K562 (cell line): ENCODE results near the gene PAAF1. TPM values are rescaled to one million over a fixed set of nuclear protein-coding genes. Genes with fewer than 3 reads are reported as not detected.

ENCODE experiments used
- ATAC-seq: fragments of 200-7000 bp; cut with Tn5 transposase; 3 replicates; pipeline ENCODE4 v1.9.1; 2020; ENCODE audit warnings: moderate library complexity
- Bru-seq: library from RNA; stranded (reverse); fragments of 400-500 nt; gene quantifications from one replicate; lab custom pipeline; 2021; lab: Mats Ljungman, UMichigan
- BruChase-seq, 2 experiments: library from RNA; stranded (reverse); fragments of 400-500 nt; gene quantifications; one replicate each; lab custom pipeline; 2021; lab: Mats Ljungman, UMichigan
- BruUV-seq: library from RNA; stranded (reverse); fragments of 400-500 nt; replicated peaks from 2 replicates; lab custom pipeline; 2021; lab: Mats Ljungman, UMichigan
- CTCF ChIA-PET: fragments of 300-600 bp; formaldehyde crosslinking; extraction: SDS; loops from one replicate; lab custom pipeline; 2021; ENCODE audit warnings: low intra/inter-chr PET ratio; lab: Yijun Ruan, JAX
- POLR2A ChIA-PET: fragments of 300-600, 350-650 bp; sonication (Branson Sonifier 250); formaldehyde crosslinking; extraction: SDS; loops from one replicate; lab custom pipeline; 2021; ENCODE audit warnings: antibody characterized with exemption, inconsistent platforms; lab: Yijun Ruan, JAX
- DNase-seq, 4 experiments: peaks; one replicate each; pipeline versions ENCODE4 v3.0.0 to v3.0.0-alpha.2; 2011 to 2018; ENCODE audit warnings: low spot score in 3 of 4, mixed read lengths in 3 of 4; ENCODE audit errors: extremely low read depth in 1 of 4
- FAIRE-seq: peaks from 2 replicates; lab custom pipeline; 2011; peaks lifted over from hg19 to GRCh38; lab: Jason Lieb, UNC
- H2AFZ ChIP-seq: 2 replicates; pipeline ENCODE4 v1.6.0; 2011; ENCODE audit warnings: low read depth, low read length, control low read depth, inconsistent platforms
- H3K27ac ChIP-seq: fragments of 200-600 bp; 3 replicates; pipeline ENCODE4 v1.8.0; 2011; ENCODE audit warnings: low read depth, mild to moderate bottlenecking, control low read depth, inconsistent platforms, low read length, moderate library complexity, mixed read lengths; ENCODE audit errors: extremely low read depth
- H3K27me3 ChIP-seq, 2 experiments: fragments of 300-600 bp in 1 of 2; 2 replicates in 1 of 2; 3 replicates in 1 of 2; pipeline versions ENCODE4 v1.6.0 to v1.8.0; 2011; ENCODE audit warnings: inconsistent platforms in 2 of 2, low read length in 2 of 2, mild to moderate bottlenecking in 1 of 2, mixed read lengths in 1 of 2, moderate library complexity in 1 of 2; ENCODE audit not compliant: control insufficient read depth in 2 of 2, insufficient read depth in 2 of 2
- H3K36me3 ChIP-seq: fragments of 300-600 bp; 3 replicates; pipeline ENCODE4 v1.8.0; 2011; ENCODE audit warnings: mild to moderate bottlenecking, low read length, inconsistent platforms; ENCODE audit not compliant: control insufficient read depth, insufficient read depth
- H3K4me1 ChIP-seq, 2 experiments: fragments of 200-600 bp in 1 of 2; replicated peaks in 1 of 2; 2 replicates in 1 of 2; 3 replicates in 1 of 2; pipeline versions ENCODE4 v1.5.1 to v1.8.0; 2011; ENCODE audit warnings: inconsistent platforms in 2 of 2, low read length in 2 of 2, mild to moderate bottlenecking in 1 of 2, mixed read lengths in 1 of 2, moderate library complexity in 1 of 2; ENCODE audit not compliant: control insufficient read depth in 2 of 2, insufficient read depth in 2 of 2
- H3K4me2 ChIP-seq: 2 replicates; pipeline ENCODE4 v1.6.1; 2011; ENCODE audit warnings: low read length, control low read depth, inconsistent platforms, mixed read lengths; ENCODE audit not compliant: insufficient read depth
- H3K4me3 ChIP-seq: fragments of 200-600 bp; sonication (generic), shearing (Covaris generic); 2 replicates; pipeline ENCODE4 v1.5.1; 2016; ENCODE audit warnings: control low read depth, inconsistent platforms
- H3K79me2 ChIP-seq: fragments of 200-600 bp; 3 replicates; pipeline ENCODE4 v1.8.0; 2011; ENCODE audit warnings: low read length, inconsistent platforms; ENCODE audit not compliant: control insufficient read depth, insufficient read depth
- H3K9ac ChIP-seq, 2 experiments: 2 replicates each; pipeline versions ENCODE4 v1.6.0 to v1.6.1; 2011; ENCODE audit warnings: low read depth in 2 of 2, low read length in 2 of 2, control low read depth in 1 of 2, inconsistent platforms in 1 of 2, mild to moderate bottlenecking in 1 of 2, mixed read lengths in 1 of 2; ENCODE audit not compliant: insufficient read depth in 1 of 2
- H3K9me1 ChIP-seq: one replicate; pipeline ENCODE4 v1.6.0; 2011; ENCODE audit warnings: inconsistent platforms, mild to moderate bottlenecking, low read length, moderate library complexity; ENCODE audit not compliant: control insufficient read depth, insufficient read depth
- H3K9me3 ChIP-seq: replicated peaks from 2 replicates; pipeline ENCODE4 v1.5.1; 2011; ENCODE audit warnings: low read depth, low read length, inconsistent platforms; ENCODE audit not compliant: control insufficient read depth, insufficient read depth
- H4K20me1 ChIP-seq: replicated peaks from 2 replicates; pipeline ENCODE4 v1.6.1; 2011; ENCODE audit warnings: low read length, inconsistent platforms, mixed read lengths; ENCODE audit not compliant: control insufficient read depth, insufficient read depth
- DACH1 ChIP-seq: fragments of 450-650 bp; IDR thresholded peaks from 2 replicates; pipeline ENCODE4 v1.6.1; 2018; ENCODE audit not compliant: partially characterized antibody
- HSF4 ChIP-seq: fragments of 250-450 bp; sonication (Bioruptor Pico); IDR thresholded peaks from 2 replicates; pipeline ENCODE4 v2.1.2; 2022; ENCODE audit warnings: mild to moderate bottlenecking, moderate library complexity, borderline replicate concordance
- NFIX ChIP-seq: fragments of 250-450 bp; sonication (Bioruptor Pico); IDR thresholded peaks from 2 replicates; pipeline ENCODE4 v1.4.0; 2020; ENCODE audit warnings: low read depth, mild to moderate bottlenecking, moderate library complexity
- ZFP1 ChIP-seq: fragments of 450-650 bp; formaldehyde crosslinking; IDR thresholded peaks from 2 replicates; pipeline ENCODE4 v1.4.0; 2020; ENCODE audit warnings: mild to moderate bottlenecking, mixed read lengths
- ZNF699 ChIP-seq: fragments of 250-450 bp; sonication (Bioruptor Pico); IDR thresholded peaks from 2 replicates; pipeline ENCODE4 v1.8.0; 2021; ENCODE audit warnings: mild to moderate bottlenecking, moderate library complexity; ENCODE audit not compliant: insufficient replicate concordance
- WGBS: fragments of 100-300 bp; shearing (Covaris generic); methylation state at CpG from one replicate; pipeline ENCODE4 v1.1.6; 2016; ENCODE audit warnings: low coverage, mixed read lengths; ENCODE audit not compliant: insufficient coverage; ENCODE audit errors: missing lambda C conversion rate; 5-methylcytosine and 5-hydroxymethylcytosine counted together
- in situ Hi-C: fragments of 300-500 bp; cut with MboI; formaldehyde crosslinking; loops from 4 replicates; pipeline ENCODE4 v1.15.0; 2018; ENCODE audit warnings: inconsistent platforms, mixed read lengths
- intact Hi-C: fragments of 100-400 bp; cut with micrococcal nuclease; formaldehyde crosslinking; loops from 2 replicates; pipeline ENCODE4 v1.14.2; 2022
- long read RNA-seq, 3 experiments: library from polyadenylated mRNA in 2 of 3; library from RNA in 1 of 3; unstranded in 2 of 3; stranded (forward) in 1 of 3; transcript quantifications; one replicate each; pipeline ENCODE4 v2.0.0, GENCODE V29; 2019 to 2022
- polyA minus RNA-seq, 3 experiments: library from RNA; depleted of rRNA, polyadenylated mRNA; stranded (reverse); fragments of >200 nt; gene quantifications; 2 replicates each; pipeline ENCODE4 v1.2.3, GENCODE V29; 2011
- polyA plus RNA-seq, 8 experiments: library from polyadenylated mRNA; depleted of rRNA in 4 of 8; stranded (reverse) in 5 of 8; unstranded in 3 of 8; fragments of >200 nt; fragmentation: Nextera tagmentation in 2 of 8; fragmentation: Illumina TruSeq in 1 of 8; extraction: Ambion mirVana in 2 of 8; extraction: Trizol in 1 of 8; gene quantifications; 2 replicates each; pipeline versions ENCODE4 v1.2.1 to v1.2.3, GENCODE V29; 2011 to 2014; ENCODE audit warnings: inconsistent platforms in 1 of 8, missing spikeins in 1 of 8
- total RNA-seq, 7 experiments: library from RNA; depleted of rRNA in 6 of 7; stranded (reverse); fragments of >200 nt in 6 of 7; fragmentation: Illumina TruSeq in 2 of 7; extraction: Trizol in 2 of 7; gene quantifications; 2 replicates each; pipeline versions ENCODE4 v1.2.1 to v1.2.3, GENCODE V29; 2011 to 2021; ENCODE audit warnings: low replicate concordance in 1 of 7
- TF ChIP-seq, protein P1 (sequence below): fragments of 450-650 bp; IDR thresholded peaks from 2 replicates; pipeline ENCODE4 v1.6.1; 2017; ENCODE audit warnings: mild to moderate bottlenecking, moderate library complexity
- TF ChIP-seq, protein P2 (sequence below), 2 experiments: IDR thresholded peaks in 1 of 2; conservative IDR thresholded peaks in 1 of 2; 2 replicates each; pipeline ENCODE4 v1.6.1; 2016; ENCODE audit warnings: low read depth in 2 of 2, mild to moderate bottlenecking in 1 of 2, missing compliant biosample characterization in 1 of 2, missing genetic modification characterization in 1 of 2, moderate library complexity in 1 of 2

Gene PAAF1, protein sequence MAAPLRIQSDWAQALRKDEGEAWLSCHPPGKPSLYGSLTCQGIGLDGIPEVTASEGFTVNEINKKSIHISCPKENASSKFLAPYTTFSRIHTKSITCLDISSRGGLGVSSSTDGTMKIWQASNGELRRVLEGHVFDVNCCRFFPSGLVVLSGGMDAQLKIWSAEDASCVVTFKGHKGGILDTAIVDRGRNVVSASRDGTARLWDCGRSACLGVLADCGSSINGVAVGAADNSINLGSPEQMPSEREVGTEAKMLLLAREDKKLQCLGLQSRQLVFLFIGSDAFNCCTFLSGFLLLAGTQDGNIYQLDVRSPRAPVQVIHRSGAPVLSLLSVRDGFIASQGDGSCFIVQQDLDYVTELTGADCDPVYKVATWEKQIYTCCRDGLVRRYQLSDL
- 43.5 and 61.5 TPM in 2 replicates for total RNA-seq (2011; cell fraction: chromatin; rRNA removed; ENCODE audit: low replicate concordance)
- total RNA-seq (2011; cell fraction: nucleolus; rRNA removed): 24.2 and 25.5 TPM in 2 replicates
- total RNA-seq (2011; cell fraction: nucleoplasm; rRNA removed): 48.0 and 66.3 TPM in 2 replicates
- total RNA-seq (2014; rRNA removed): 13.5 and 15.8 TPM in 2 replicates
- 17.8 and 20.7 TPM in 2 replicates for total RNA-seq (2014; rRNA removed; fragmentation: Illumina TruSeq; extraction: Trizol)
- total RNA-seq (2015; rRNA removed; fragmentation: Illumina TruSeq; extraction: Trizol): 16.3 and 17.3 TPM in 2 replicates
- total RNA-seq (2021): 23.9 and 29.7 TPM in 2 replicates
- polyA plus RNA-seq (2011; rRNA removed): 23.3 and 27.9 TPM in 2 replicates
- polyA plus RNA-seq (2011; cell fraction: cytosol; rRNA removed): 18.3 and 24.7 TPM in 2 replicates
- polyA plus RNA-seq (2011; cell fraction: nucleus; rRNA removed): 20.5 and 26.2 TPM in 2 replicates
- 25.3 and 29.5 TPM in 2 replicates for polyA plus RNA-seq (2012)
- 38.0 and 38.5 TPM in 2 replicates for polyA plus RNA-seq (2014; fragmentation: Illumina TruSeq; extraction: Trizol)
- 10 to 100 TPM; 69.2 to 78.6 TPM for polyA plus RNA-seq (2014; fragmentation: Nextera tagmentation; extraction: Ambion mirVana)
- 20.3 and 20.4 TPM in 2 replicates for polyA plus RNA-seq (2014; rRNA removed)
- polyA minus RNA-seq (2011; rRNA and poly(A)+ RNA removed): 35.6 and 38.4 TPM in 2 replicates
- polyA minus RNA-seq (2011; cell fraction: cytosol; rRNA and poly(A)+ RNA removed): 8.0 and 11.9 TPM in 2 replicates
- polyA minus RNA-seq (2011; cell fraction: nucleus; rRNA and poly(A)+ RNA removed): 9.8 and 16.3 TPM in 2 replicates
- Bru-seq, nascent RNA: percentile 68 among the genes with signal in this experiment
- percentile 66 among the genes with signal in this experiment for BruChase-seq, experiment 1, labeled RNA remaining after a 2-hour chase
- percentile 65 among the genes with signal in this experiment for BruChase-seq, experiment 2, labeled RNA remaining after a 6-hour chase
- long read RNA-seq, experiment 1, full-length matches to known transcripts: 178 of 229 reads
- long read RNA-seq, experiment 1, partial matches to known transcripts: 7 of 229 reads
- long read RNA-seq, experiment 1, other reads (novel, unspliced or antisense): 44 of 229 reads
- long read RNA-seq, experiment 2, partial matches to known transcripts: 4 of 38 reads
- long read RNA-seq, experiment 2, other reads (novel, unspliced or antisense): 34 of 38 reads
- long read RNA-seq, experiment 3, full-length matches to known transcripts: 47 of 64 reads
- long read RNA-seq, experiment 3, partial matches to known transcripts: 3 of 64 reads
- long read RNA-seq, experiment 3, other reads (novel, unspliced or antisense): 14 of 64 reads

DNA sequence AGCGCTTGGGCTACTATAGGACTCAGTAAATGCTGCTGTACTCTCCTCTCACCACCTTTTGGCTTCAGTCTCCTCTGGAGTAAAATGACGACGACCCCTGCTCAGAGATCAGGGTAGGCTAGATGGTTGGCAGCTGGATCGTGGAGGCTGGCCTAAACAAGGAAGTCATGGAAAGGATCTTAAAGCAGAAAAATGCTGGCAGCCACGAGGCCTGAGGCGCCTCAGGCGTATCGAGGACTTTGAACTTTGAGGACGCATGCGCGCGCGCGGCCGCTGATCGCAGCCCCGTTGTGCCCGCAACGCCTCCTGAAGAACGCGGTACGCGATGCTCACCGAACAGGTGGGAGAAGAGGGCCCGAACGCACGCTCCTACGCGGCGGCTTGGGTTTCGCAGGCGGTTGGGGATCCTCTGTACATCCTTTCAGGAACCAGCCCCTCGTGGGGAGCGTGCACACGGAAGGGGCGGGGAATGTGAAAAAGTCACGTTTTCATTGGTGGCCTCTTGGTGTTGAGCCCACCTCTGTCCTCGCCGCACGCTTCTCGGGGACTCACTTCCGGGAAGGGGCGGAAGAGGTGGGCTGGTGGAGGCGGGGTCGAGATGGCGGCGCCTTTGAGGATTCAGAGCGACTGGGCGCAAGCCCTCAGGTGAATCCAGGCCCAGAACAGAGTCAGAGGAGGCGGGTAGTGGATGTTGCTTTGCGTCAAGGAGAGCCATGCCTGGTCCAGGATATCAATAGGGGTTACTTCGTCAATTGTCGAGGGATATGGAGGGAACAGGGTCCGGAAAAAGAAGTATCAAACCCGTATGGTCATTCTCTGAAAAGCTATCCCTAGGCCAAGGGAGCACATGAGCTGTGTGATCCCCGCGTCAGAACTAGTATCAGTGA lies at the start of gene PAAF1, which contains the start of gene COA4:
Gene PAAF1 (plus strand): TSS at position 576 of the 887 bp plus-strand sequence. CDS start 23 bp downstream, at position 599.
Gene COA4 (minus strand): TSS at position 423 of the 887 bp plus-strand sequence. CDS start 3,468 bp downstream, outside the sequence.
- TSS peak; percentile 71 for BruUV-seq
- 1% methylated on average over 55 of the region's 57 CpGs for WGBS
- peaks cover 5 to 14% of the 10 kb centered on the region in 2 experiments; a peak in 4 of 5 replicates for H3K4me1 ChIP-seq
- no peaks in the 10 kb centered on the region for H3K27me3 ChIP-seq
- peak within 1 kb of the TSS; percentile 92 for H3K27ac ChIP-seq
- H4K20me1 ChIP-seq: no peaks in the 10 kb centered on the region
- peak within 1 kb of the TSS; percentile 100 for H3K4me2 ChIP-seq
- H3K4me3 ChIP-seq: peak within 1 kb of the TSS; percentile 67
- H3K9ac ChIP-seq: peak within 1 kb of the TSS; percentile 93 to 94
- peaks cover 47% of the 10 kb centered on the region for H3K36me3 ChIP-seq
- ATAC-seq (peak; percentile 96), DNase-seq (peak; percentile 94 to 98 (median 96)), FAIRE-seq (peak; percentile 94)
- in situ Hi-C loops: no loop called here
- H2AFZ ChIP-seq: peak within 1 kb of the TSS; percentile 89
- ChIA-PET CTCF (interaction anchor here (0.5 kb wide), 1 partner anchor 44 kb away, joined by 4 read pairs; no protein-coding TSS in a partner anchor), POLR2A (interaction anchor here (0.5 to 1.4 kb wide), 5 partner anchors 10 to 716 kb away, joined by 3 to 11 read pairs (median 4); partner anchors contain the start of gene POLD3)
- H3K9me1 ChIP-seq: peaks cover 3% of the 10 kb centered on the region
- intact Hi-C loops: loop anchor here (10.0 kb wide), 1 partner anchor 112 kb away; the partner anchor contains the start of gene RAB6A
- H3K9me3 ChIP-seq: no peaks in the 10 kb centered on the region
- peaks cover 65% of the 10 kb centered on the region for H3K79me2 ChIP-seq
- TF ChIP-seq HSF4 (CRISPR knock-in tag) (no peak), ZNF699 (CRISPR knock-in tag) (no peak), NFIX (no peak), DACH1 (peak; percentile 19), ZFP1 (no peak)
- TF ChIP-seq, protein P1, sequence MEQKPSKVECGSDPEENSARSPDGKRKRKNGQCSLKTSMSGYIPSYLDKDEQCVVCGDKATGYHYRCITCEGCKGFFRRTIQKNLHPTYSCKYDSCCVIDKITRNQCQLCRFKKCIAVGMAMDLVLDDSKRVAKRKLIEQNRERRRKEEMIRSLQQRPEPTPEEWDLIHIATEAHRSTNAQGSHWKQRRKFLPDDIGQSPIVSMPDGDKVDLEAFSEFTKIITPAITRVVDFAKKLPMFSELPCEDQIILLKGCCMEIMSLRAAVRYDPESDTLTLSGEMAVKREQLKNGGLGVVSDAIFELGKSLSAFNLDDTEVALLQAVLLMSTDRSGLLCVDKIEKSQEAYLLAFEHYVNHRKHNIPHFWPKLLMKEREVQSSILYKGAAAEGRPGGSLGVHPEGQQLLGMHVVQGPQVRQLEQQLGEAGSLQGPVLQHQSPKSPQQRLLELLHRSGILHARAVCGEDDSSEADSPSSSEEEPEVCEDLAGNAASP: no peak
- TF ChIP-seq, protein P2, sequence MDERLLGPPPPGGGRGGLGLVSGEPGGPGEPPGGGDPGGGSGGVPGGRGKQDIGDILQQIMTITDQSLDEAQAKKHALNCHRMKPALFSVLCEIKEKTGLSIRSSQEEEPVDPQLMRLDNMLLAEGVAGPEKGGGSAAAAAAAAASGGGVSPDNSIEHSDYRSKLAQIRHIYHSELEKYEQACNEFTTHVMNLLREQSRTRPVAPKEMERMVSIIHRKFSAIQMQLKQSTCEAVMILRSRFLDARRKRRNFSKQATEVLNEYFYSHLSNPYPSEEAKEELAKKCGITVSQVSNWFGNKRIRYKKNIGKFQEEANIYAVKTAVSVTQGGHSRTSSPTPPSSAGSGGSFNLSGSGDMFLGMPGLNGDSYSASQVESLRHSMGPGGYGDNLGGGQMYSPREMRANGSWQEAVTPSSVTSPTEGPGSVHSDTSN (CRISPR knock-in tag; IDR thresholded peaks at IDR 0.05; ENCODE audit: low read depth): no peak
- TF ChIP-seq, protein P2 (tag; conservative IDR thresholded peaks at IDR 0.05; ENCODE audit: low read depth): no peak
